ENCODE data around the gene SYNRG.

DNA sequence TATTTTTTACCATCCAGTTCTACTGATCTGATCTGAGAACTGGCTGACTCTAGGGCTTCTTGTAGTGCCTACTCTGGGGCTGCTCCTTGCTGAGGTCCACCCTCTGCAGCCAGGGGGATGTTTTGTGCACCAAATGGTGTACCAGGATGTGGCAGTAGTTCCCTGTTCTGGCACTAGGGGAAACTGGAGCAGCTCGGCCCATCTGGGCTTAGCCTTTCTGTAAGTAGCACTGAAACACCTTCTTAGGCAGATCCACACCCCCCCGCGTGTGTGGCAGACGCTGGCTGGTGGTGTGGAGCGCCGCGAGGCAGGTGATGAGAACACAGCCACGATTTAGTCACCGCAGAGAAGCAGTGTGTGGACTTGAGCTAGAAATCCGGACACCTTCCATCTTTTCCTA is 102.5 kb downstream of the SYNRG start:
- no peak for TF ChIP-seq MAX (IDR thresholded peaks at IDR 0.05)
- TF ChIP-seq, protein P1, sequence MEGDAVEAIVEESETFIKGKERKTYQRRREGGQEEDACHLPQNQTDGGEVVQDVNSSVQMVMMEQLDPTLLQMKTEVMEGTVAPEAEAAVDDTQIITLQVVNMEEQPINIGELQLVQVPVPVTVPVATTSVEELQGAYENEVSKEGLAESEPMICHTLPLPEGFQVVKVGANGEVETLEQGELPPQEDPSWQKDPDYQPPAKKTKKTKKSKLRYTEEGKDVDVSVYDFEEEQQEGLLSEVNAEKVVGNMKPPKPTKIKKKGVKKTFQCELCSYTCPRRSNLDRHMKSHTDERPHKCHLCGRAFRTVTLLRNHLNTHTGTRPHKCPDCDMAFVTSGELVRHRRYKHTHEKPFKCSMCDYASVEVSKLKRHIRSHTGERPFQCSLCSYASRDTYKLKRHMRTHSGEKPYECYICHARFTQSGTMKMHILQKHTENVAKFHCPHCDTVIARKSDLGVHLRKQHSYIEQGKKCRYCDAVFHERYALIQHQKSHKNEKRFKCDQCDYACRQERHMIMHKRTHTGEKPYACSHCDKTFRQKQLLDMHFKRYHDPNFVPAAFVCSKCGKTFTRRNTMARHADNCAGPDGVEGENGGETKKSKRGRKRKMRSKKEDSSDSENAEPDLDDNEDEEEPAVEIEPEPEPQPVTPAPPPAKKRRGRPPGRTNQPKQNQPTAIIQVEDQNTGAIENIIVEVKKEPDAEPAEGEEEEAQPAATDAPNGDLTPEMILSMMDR (IDR thresholded peaks at IDR 0.05; ENCODE audit: low read depth, low read length, missing input control): peak; percentile 40
- no peak for TF ChIP-seq SP1 (IDR thresholded peaks at IDR 0.05)
- no peak for TF ChIP-seq TAF1 (conservative IDR thresholded peaks at IDR 0.05)

Measured in liver (tissue), 3 donors.